H9 (cell line): ENCODE results near the gene TTC31. TPM values are rescaled to one million over a fixed set of nuclear protein-coding genes. Genes with fewer than 3 reads are reported as not detected.

Experiments used
- DNase-seq: peaks from one replicate; pipeline ENCODE4 v3.0.0-alpha.2; 2017
- H2AFZ ChIP-seq: one replicate; pipeline ENCODE4 v1.6.1; 2013; ENCODE audit warnings: mild to moderate bottlenecking, low read length, control low read depth, moderate library complexity
- H2AK5ac ChIP-seq: 2 replicates; pipeline ENCODE4 v1.6.1; 2013; ENCODE audit warnings: low read length, control low read depth, mixed read lengths; ENCODE audit not compliant: insufficient read length
- H2BK120ac ChIP-seq: one replicate; pipeline ENCODE4 v1.6.1; 2013; ENCODE audit warnings: low read depth, mild to moderate bottlenecking, low read length, control low read depth, inconsistent platforms; ENCODE audit not compliant: poor library complexity, severe bottlenecking
- H2BK12ac ChIP-seq: 2 replicates; pipeline ENCODE4 v1.6.1; 2013; ENCODE audit warnings: low read length, control low read depth, mixed read lengths, low read depth; ENCODE audit not compliant: insufficient read length
- H2BK15ac ChIP-seq: 2 replicates; pipeline ENCODE4 v1.6.1; 2013; ENCODE audit warnings: low read depth, low read length, control low read depth
- H2BK20ac ChIP-seq: one replicate; pipeline ENCODE4 v1.6.1; 2013; ENCODE audit warnings: low read depth, mild to moderate bottlenecking, low read length, control low read depth, inconsistent platforms; ENCODE audit not compliant: poor library complexity, severe bottlenecking
- H2BK5ac ChIP-seq: 2 replicates; pipeline ENCODE4 v1.6.1; 2013; ENCODE audit warnings: low read length, control low read depth, mixed read lengths; ENCODE audit not compliant: insufficient read length
- H3K14ac ChIP-seq: 2 replicates; pipeline ENCODE4 v1.6.1; 2013; ENCODE audit warnings: low read length, control low read depth; ENCODE audit not compliant: insufficient read depth
- H3K18ac ChIP-seq: 2 replicates; pipeline ENCODE4 v1.6.1; 2013; ENCODE audit warnings: low read depth, mild to moderate bottlenecking, mixed read lengths, low read length, control low read depth; ENCODE audit not compliant: insufficient read length
- H3K23ac ChIP-seq: 2 replicates; pipeline ENCODE4 v1.6.1; 2013; ENCODE audit warnings: low read length, control low read depth, mixed read lengths, low read depth; ENCODE audit not compliant: insufficient read length
- H3K23me2 ChIP-seq: 2 replicates; pipeline ENCODE4 v1.6.1; 2013; ENCODE audit warnings: low read depth, mild to moderate bottlenecking, mixed read lengths, low read length, control low read depth; ENCODE audit not compliant: insufficient read length, poor library complexity, severe bottlenecking
- H3K27ac ChIP-seq: 2 replicates; pipeline ENCODE4 v1.5.1; 2013; ENCODE audit warnings: low read length, control low read depth, mixed read lengths, low read depth; ENCODE audit not compliant: insufficient read length
- H3K27me3 ChIP-seq: 2 replicates; pipeline ENCODE4 v1.6.1; 2013; ENCODE audit warnings: low read length, control low read depth, inconsistent platforms; ENCODE audit not compliant: insufficient read depth
- H3K4ac ChIP-seq: 2 replicates; pipeline ENCODE4 v1.6.1; 2013; ENCODE audit warnings: low read depth, mild to moderate bottlenecking, control low read depth, inconsistent platforms, low read length, moderate library complexity
- H3K4me1 ChIP-seq: 2 replicates; pipeline ENCODE4 v1.6.1; 2013; ENCODE audit warnings: low read length, control low read depth, inconsistent platforms; ENCODE audit not compliant: insufficient read depth
- H3K4me2 ChIP-seq: 2 replicates; pipeline ENCODE4 v1.6.1; 2013; ENCODE audit warnings: low read length, control low read depth, mixed read lengths; ENCODE audit not compliant: insufficient read length, insufficient read depth
- H3K56ac ChIP-seq: 2 replicates; pipeline ENCODE4 v1.6.1; 2013; ENCODE audit warnings: low read depth, mild to moderate bottlenecking, mixed read lengths, low read length, control low read depth; ENCODE audit not compliant: insufficient read length
- H3K79me1 ChIP-seq: 2 replicates; pipeline ENCODE4 v1.6.1; 2013; ENCODE audit warnings: low read depth, mild to moderate bottlenecking, moderate library complexity, low read length, control low read depth, inconsistent platforms; ENCODE audit not compliant: insufficient read depth, poor library complexity, severe bottlenecking
- H3K79me2 ChIP-seq: 2 replicates; pipeline ENCODE4 v1.6.1; 2013; ENCODE audit warnings: low read length, control low read depth, inconsistent platforms; ENCODE audit not compliant: insufficient read depth
- H3K9ac ChIP-seq: 2 replicates; pipeline ENCODE4 v1.6.1; 2013; ENCODE audit warnings: low read length, control low read depth, mixed read lengths; ENCODE audit not compliant: insufficient read length; ENCODE audit errors: extremely low read depth
- H3K9me3 ChIP-seq: one replicate; pipeline ENCODE4 v1.6.1; 2013; ENCODE audit warnings: low read depth, low read length, inconsistent platforms; ENCODE audit not compliant: control insufficient read depth
- H3T11ph ChIP-seq: one replicate; pipeline ENCODE4 v1.6.1; 2013; ENCODE audit warnings: mild to moderate bottlenecking, low read length, control low read depth, inconsistent platforms
- H4K20me1 ChIP-seq: one replicate; pipeline ENCODE4 v1.6.1; 2013; ENCODE audit not compliant: control insufficient read depth, insufficient read length, insufficient read depth
- H4K5ac ChIP-seq: 2 replicates; pipeline ENCODE4 v1.6.1; 2013; ENCODE audit warnings: low read depth, mild to moderate bottlenecking, mixed read lengths, low read length, control low read depth; ENCODE audit not compliant: insufficient read length
- H4K8ac ChIP-seq: replicated peaks from 2 replicates; pipeline ENCODE4 v1.6.1; 2013; ENCODE audit warnings: low read length, control low read depth, mixed read lengths, low read depth; ENCODE audit not compliant: insufficient read length
- H4K91ac ChIP-seq: 2 replicates; pipeline ENCODE4 v1.6.1; 2013; ENCODE audit warnings: low read depth, mild to moderate bottlenecking, moderate library complexity, mixed read lengths, low read length, control low read depth; ENCODE audit not compliant: insufficient read length
- H3K27ac Mint-ChIP-seq, 3 experiments: 2 replicates in 2 of 3; 3 replicates in 1 of 3; pipeline ENCODE4 v1.8.0; 2020 to 2021; ENCODE audit warnings: mixed read lengths in 3 of 3, mild to moderate bottlenecking in 1 of 3, moderate library complexity in 1 of 3
- H3K27me3 Mint-ChIP-seq: 2 replicates; pipeline ENCODE4 v1.8.0; 2021; ENCODE audit warnings: low read depth, mild to moderate bottlenecking, moderate library complexity, mixed read lengths
- H3K36me3 Mint-ChIP-seq, 3 experiments: 2 replicates in 2 of 3; 3 replicates in 1 of 3; pipeline ENCODE4 v1.8.0; 2020 to 2021; ENCODE audit warnings: low read depth in 3 of 3, mixed read lengths in 3 of 3; ENCODE audit not compliant: insufficient read depth in 1 of 3
- H3K4me1 Mint-ChIP-seq, 2 experiments: 2 replicates each; pipeline ENCODE4 v1.8.0; 2020; ENCODE audit warnings: mixed read lengths in 2 of 2
- H3K4me3 Mint-ChIP-seq, 2 experiments: 2 replicates in 1 of 2; 3 replicates in 1 of 2; pipeline ENCODE4 v1.8.0; 2020 to 2021; ENCODE audit warnings: mild to moderate bottlenecking in 2 of 2, mixed read lengths in 2 of 2, moderate library complexity in 1 of 2
- H3K9me3 Mint-ChIP-seq, 2 experiments: 2 replicates in 1 of 2; 3 replicates in 1 of 2; pipeline ENCODE4 v1.8.0; 2020; ENCODE audit warnings: mild to moderate bottlenecking in 2 of 2, mixed read lengths in 2 of 2, moderate library complexity in 1 of 2
- WGBS: extraction: QIAGEN DNeasy Blood & Tissue Kit; methylation state at CpG from one replicate; pipeline ENCODE4 v1.1.7; 2013; ENCODE audit warnings: missing lambda C conversion rate, low lambda C conversion rate, mixed read lengths; ENCODE audit not compliant: insufficient read length; ENCODE audit errors: extremely low coverage; 5-methylcytosine and 5-hydroxymethylcytosine counted together
- total RNA-seq: library from RNA; stranded (reverse); gene quantifications from 2 replicates; pipeline ENCODE4 v1.2.1, GENCODE V29; 2021
- TF ChIP-seq, protein P1 (sequence below): fragments of 200-600 bp; sonication (generic); conservative IDR thresholded peaks from 3 replicates; pipeline ENCODE4 v1.8.0; 2021; ENCODE audit warnings: antibody characterized with exemption, mild to moderate bottlenecking

TTC31 gene
- total RNA-seq, 1 experiment from 2014 or later: 33.3 TPM

- Histone ChIP-seq H3K79me1 (no peaks in the 10 kb centered on the region), H3K56ac (no peak overlapping the region)
- no peak for DNase-seq
These were observed 56.0 kb downstream of the TTC31 start for GRCh38 chr2:74538881-74539339.

More at GRCh38 chr2:74538881-74539339, 56.0 kb downstream of the TTC31 start:
- Histone ChIP-seq H4K8ac (no peak overlapping the region), H2AFZ (no peak overlapping the region), H4K91ac (no peak overlapping the region), H3T11ph (no peak overlapping the region), H2BK12ac (no peak overlapping the region), H3K4me2 (no peak overlapping the region), H3K27me3 (no peaks in the 10 kb centered on the region), H2BK15ac (no peak overlapping the region), H3K27ac (no peak overlapping the region), H3K9me3 (no peaks in the 10 kb centered on the region), H2BK5ac (no peak overlapping the region), H4K20me1 (no peaks in the 10 kb centered on the region), H3K23ac (no peak overlapping the region), H2AK5ac (no peak overlapping the region), H3K79me2 (no peaks in the 10 kb centered on the region), H2BK120ac (no peak overlapping the region), H2BK20ac (no peak overlapping the region), H3K9ac (no peak overlapping the region), H3K14ac (no peak overlapping the region), H3K4me1 (no peaks in the 10 kb centered on the region), H3K23me2 (no peaks in the 10 kb centered on the region), H3K18ac (no peak overlapping the region), H4K5ac (no peak overlapping the region), H3K4ac (no peak overlapping the region)
- TF ChIP-seq, protein P1, sequence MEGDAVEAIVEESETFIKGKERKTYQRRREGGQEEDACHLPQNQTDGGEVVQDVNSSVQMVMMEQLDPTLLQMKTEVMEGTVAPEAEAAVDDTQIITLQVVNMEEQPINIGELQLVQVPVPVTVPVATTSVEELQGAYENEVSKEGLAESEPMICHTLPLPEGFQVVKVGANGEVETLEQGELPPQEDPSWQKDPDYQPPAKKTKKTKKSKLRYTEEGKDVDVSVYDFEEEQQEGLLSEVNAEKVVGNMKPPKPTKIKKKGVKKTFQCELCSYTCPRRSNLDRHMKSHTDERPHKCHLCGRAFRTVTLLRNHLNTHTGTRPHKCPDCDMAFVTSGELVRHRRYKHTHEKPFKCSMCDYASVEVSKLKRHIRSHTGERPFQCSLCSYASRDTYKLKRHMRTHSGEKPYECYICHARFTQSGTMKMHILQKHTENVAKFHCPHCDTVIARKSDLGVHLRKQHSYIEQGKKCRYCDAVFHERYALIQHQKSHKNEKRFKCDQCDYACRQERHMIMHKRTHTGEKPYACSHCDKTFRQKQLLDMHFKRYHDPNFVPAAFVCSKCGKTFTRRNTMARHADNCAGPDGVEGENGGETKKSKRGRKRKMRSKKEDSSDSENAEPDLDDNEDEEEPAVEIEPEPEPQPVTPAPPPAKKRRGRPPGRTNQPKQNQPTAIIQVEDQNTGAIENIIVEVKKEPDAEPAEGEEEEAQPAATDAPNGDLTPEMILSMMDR: no peak
- WGBS: no CpG with 5 or more reads among the region's 7 CpGs
- Mint-ChIP-seq H3K4me3 (no peak overlapping the region), H3K9me3 (no peaks in the 10 kb centered on the region), H3K27me3 (no peaks in the 10 kb centered on the region), H3K36me3 (peaks cover 2 to 10% (median 3%) of the 10 kb centered on the region in 3 experiments; a peak in 3 of 7 replicates), H3K4me1 (peaks cover 3 to 9% of the 10 kb centered on the region in 2 experiments; a peak in 1 of 4 replicates), H3K27ac (no peak overlapping the region; a peak in 1 of 7 replicates)
